Activated CD4-positive, alpha-beta T cell treated with anti-CD3 and anti-CD28 coated beads for 48 hours (primary cell): Measurements from ENCODE around the gene SPOCK3.
"Not testable (repeated sequence)": the region's sequence is repeated elsewhere in the genome, so short reads cannot be mapped to it uniquely, and the experiment has no call there.

ENCODE experiments used
- DNase-seq: peaks from one replicate; pipeline ENCODE4 v3.0.0-alpha.2; 2020

SPOCK3 gene

DNA sequence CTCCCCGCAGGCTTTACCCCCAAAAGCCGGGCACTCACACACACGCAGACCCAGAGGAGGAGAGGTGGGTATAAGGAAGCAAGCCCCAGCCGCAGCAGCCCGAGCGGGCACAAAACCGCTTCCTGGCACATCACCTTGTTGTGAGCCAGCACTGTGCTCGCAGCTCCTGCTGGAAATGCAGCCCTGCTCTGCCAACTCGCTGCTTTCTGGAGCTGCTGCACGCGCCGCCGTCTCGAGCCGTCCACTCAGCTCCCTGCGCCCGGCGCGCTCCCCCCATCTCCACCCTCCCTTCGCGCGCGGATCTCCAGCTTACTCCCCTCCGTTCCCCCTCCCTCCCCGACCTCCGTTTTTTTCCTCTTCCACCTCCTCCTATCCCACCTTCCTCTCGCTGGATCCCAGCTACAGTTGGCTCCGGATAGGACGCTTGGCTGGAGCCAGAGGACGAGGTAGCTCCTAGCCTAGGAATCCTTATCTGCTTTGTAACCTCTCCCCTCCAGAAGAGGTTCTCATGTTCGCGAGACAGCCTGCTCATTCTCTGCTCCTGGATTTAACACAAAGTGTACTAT lies at the start of gene SPOCK3:
SPOCK3 (minus strand) TSS at position 179 of the 566 bp plus-strand sequence.
- DNase-seq = peak; percentile 4

DNA sequence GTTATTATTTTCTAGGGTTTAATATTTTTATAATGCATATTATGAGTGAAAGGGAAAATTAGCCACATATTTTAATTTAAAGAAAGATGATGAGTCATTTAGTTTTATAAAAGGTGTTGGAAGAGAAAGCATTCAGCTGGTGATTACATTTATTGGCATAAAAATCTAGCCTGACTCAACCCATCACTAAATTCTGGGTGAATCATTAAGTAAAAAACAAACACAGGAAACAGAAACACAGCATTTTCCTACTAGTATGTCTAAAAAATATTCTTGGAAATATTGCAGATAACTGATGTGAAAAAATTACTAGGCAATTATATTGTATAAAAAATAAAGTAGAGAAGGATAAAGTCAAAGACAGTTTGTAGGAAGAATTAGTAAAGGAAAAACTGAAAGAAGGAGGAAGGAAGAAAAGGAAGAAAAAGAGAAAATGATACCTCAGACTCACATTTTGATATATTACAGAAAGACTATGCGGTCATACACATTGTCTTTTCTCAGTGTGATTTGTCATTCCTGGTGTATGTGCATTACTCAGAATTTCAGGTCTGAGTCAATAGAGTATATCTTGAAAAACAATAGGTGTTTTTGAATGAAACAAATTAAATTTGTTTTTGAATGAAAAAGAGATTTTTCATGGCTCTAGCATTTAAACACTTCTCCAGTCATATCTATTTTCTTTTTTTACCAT lies 48.0 kb upstream of the SPOCK3 start:
- no peak for DNase-seq

DNA sequence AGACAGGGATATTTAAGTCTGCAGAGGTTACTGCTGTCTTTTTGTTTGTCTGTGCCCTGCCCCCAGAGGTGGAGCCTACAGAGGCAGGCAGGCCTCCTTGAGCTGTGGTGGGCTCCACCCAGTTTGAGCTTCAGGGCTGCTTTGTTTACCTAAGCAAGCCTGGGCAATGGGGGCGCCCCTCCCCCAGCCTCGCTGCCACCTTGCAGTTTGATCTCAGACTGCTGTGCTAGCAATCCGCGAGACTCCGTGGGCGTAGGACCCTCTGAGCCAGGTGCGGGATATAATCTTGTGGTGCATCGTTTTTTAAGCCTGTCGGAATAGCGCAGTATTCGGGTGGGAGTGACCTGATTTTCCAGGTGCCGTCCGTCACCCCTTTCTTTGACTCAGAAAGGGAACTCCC lies 47.3 kb upstream of the SPOCK3 start:
- DNase-seq = not testable (repeated sequence)

DNA sequence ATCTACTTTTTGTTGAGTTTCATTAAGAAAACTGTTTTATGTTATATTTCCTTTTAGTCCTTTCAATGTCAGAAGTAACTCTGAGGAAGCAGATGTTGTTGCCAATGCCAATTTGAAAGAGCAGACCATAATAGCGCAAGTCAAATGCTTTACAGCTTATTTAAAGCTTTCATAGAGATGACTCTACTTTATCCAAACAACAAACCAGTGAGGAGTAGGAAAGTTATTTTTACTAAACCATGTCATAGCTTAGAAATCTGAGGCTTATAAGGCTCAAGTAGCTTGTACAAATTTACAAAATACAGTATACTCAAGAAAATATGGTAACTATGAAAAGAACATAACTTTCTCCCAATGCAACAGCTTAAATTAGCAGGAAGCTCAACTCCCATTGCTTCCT lies 40.1 kb upstream of the SPOCK3 start:
- no peak for DNase-seq

DNA sequence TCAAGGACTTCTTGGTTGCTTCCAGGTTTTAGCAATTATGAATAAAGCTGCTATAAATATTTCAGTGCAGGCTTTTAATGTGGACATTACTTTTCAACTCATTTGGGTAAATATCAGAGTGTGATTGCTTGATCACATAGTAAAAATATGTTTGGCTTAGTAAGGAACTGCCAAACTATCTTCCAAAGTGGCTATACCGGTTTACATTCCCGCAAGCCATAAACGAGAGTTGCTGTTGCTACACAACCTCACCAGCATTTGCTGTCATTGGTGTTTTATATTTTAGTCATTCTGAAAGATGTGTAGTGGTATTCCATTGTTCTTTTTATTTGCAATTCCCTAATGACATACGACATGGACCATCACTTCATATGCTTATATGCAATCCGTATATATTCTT lies 30.9 kb upstream of the SPOCK3 start:
- no peak for DNase-seq

DNA sequence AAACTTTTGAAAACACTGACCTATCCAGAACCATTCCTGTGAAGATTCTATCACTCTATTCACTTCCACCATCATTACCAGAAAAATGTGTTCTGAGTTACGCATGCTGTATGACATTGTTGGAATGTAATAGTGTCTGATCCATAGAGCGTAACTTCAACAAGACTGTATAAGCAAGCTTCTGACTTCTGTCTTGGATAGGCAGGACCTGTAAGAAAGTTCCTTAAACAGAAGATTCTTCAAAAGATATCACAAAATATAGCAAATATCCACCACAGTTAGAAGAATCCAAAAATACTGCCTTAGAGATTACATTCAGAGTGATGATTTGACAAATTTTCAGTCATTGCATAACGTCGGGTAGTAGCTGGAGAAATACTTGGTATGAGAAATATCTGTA lies 14.0 kb upstream of the SPOCK3 start:
- DNase-seq = no peak

DNA sequence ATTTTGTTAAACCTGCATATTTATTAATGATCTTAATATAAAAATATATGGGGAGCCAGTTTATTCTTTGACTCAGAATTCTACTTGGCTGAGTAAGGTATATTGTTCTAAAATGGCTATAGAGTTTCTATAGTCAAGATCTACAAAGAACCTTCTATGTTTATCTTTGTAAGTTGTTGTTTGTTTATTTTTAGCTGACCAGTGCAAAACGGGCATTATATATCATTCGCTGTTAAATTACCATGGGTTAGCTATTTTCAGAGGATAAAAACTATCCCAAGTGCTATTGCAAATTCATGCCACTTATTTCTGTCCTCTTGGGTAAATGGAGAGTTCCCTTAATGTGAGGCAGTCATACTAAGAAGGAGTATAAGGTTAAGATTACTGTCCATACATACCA lies 5.3 kb upstream of the SPOCK3 start:
- DNase-seq = no peak

DNA sequence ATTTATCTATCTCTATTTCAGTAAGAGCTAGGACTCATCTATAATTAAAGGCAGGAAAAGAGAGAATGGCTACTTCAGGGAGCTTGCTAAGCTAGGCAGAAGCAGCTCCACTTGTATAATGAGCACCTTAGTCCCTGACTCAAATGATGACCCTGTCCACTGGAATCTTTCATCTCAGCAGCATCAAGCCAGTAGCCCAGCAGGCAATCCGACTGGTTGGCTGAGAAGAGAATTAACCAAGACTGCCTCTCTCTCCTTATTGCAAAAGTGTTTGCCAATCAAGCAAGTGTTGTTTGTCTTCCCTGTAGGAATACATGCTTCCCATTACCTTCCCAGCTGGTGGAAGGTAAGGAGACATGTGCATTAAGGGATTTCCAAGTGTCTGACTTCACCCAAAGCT lies 3.9 kb upstream of the SPOCK3 start:
- no peak for DNase-seq

DNA sequence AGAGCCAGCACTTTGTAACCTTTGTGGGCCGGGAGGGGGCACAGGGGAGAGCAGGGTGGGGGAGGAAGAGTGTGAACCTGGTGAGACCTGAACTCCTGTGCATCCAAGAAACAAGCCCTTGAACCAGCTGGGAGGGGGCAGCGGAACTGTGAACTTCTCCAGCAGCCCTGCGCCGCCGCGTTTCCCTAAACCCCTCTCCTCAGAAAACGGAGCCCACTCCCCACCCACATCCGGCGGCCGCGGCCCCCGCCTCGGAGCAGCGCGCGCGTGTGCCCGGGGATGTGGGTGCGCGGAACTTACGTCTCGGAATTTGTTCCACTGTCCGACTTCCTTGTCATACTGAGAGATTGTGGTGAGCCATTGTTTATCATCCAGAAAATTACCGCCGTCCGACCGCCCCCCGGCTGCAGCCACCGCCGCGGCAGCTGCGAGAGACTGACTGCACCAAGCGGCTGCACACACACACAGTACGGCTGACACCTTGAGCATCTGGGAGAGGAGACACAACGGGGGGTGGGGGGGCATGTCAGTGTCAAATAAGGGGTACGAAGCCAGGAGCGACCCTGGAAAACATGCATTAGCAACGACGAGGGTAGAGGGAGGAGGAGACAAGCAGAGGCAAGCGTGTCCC lies 494 bp downstream of the SPOCK3 start:
- no peak for DNase-seq

DNA sequence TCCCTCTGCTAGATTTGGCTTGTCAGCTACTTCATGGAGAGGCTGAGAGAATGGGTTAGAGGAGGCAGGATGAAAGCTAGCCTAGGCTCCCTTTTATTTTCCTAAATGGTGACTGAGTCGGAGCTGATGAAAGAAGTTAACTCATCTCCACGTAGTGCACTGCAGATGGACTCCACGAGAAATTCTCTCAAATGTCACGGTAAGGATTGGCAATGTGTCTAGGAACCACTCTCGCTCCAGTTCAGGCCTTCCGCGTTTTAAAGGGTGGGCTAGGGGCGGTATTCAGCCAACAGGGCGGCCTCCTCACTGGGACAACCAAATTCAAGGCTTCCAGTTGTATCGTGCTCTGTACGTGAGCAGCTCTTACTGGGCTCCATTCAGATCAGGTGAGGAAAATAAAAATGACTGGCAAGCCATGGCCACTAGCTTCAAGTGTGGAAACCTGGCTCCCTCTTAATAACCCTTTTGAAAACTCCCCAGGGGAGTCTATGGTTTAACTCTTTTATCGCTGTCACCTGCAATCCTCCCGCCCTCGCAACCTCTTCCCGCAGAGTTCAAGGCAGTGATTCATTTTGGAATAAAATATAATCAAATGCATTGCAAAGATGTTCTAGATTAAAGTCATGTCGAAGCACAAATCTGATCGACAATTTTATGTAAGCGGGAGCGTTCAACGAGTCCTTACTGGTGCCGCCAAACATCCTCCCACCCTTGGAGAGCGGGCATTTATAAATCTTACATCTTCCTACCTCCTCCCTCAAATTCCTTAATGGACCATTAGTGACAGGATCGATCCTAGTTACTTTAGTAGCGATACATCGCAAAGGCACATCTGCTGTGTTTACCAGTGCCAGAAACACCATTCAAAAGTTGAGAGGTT lies 1.2 kb downstream of the SPOCK3 start:
- DNase-seq = no peak

DNA sequence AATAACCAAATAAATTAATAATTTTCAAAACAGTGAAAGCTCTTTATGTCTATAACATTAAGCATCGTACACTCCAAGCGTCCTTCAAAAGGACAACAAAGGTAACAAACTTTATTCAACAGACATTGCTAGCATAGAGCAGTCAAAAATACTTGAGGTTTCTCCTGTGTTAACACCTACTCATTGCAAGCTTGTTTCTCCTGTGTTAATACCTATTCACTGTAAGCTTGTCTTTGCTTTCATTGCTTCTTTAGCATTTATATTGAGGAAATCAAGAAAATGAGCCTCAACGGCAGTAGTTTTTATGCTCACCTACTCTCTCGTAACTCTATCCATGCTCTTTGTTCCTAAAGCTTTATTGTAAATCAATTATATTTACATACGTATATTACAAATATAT lies 3.5 kb downstream of the SPOCK3 start:
- DNase-seq = no peak

DNA sequence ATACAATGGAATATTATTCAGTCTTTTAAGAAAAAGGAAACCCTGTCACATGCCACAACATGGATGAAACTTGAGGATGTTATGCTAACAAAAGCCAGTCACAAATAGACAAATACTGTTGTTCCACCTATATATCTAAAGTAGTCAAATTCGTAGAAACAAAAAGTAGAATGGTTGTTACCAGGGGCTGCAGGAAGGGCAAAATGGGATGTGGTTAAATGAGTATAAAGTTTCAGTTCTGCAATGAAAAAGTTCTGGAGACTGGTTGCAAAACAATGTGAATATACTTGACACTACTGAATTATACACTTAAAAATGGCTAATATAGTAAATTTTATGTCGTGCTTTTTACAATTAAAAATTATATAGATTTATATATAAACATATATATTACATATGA lies 12.2 kb downstream of the SPOCK3 start:
- no peak for DNase-seq

DNA sequence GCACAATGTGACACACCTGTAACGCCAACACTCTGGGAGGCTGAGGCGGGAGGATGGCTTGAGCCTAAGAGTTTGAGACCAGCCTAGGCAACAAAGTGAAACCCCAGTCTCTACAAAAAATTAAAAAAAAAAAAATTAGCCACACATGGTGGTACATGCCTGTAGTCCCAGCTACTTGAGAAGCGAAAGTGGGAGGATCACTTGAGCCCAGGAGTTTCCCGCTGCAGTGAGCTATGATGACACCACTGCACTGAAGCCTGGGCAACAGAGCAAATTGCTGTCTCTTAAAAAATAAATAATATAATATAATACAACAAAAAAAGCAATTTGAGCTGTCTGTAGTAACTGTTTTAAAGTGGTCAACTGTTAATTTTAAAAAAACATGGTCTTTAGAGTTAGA lies 13.2 kb downstream of the SPOCK3 start:
- DNase-seq = no peak

DNA sequence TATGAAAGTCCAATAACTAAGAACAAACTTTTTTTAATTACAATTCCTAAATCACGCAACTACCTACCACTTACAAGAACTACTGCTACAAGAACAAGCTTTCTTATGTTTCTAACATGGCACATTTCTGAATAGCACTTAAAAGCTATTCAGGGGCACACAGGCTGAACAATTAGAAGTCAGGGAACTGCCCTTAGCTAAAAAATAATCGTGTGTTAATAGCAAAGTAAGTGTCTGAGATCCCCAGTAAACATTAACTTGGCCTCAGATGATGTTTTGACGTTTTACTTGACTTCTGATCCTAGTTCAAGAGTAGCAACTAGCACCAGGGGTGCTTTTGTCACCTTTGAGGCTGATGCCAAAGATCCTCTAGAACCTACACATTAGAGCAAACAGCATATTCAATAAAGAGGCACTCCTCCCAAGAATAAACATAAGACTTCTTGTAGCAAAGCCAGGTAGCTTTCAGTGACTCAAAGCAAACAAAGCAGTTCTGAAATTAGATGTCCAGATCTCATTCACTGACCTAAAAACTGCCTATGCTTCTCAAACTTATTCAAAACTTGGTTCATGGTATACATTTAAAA lies 16.2 kb downstream of the SPOCK3 start:
- DNase-seq = no peak

DNA sequence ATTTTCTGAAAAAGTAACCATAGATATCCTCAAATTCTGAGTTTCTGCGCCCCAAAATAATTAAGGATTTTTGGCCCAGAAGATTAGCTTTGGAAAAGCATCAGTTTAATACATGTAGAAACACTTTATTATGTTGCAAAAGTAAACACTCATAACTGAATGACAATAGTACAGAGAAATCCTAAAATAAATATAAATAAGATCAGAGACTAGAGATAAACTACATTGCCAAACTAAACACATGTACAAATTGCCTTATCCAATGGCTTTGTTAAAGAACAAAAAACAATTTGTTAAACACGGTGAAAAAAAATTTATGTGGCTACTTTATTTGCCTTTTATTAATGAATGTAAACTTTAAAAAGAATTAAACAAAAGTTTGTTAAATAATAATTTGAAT lies 17.5 kb downstream of the SPOCK3 start:
- DNase-seq = no peak

DNA sequence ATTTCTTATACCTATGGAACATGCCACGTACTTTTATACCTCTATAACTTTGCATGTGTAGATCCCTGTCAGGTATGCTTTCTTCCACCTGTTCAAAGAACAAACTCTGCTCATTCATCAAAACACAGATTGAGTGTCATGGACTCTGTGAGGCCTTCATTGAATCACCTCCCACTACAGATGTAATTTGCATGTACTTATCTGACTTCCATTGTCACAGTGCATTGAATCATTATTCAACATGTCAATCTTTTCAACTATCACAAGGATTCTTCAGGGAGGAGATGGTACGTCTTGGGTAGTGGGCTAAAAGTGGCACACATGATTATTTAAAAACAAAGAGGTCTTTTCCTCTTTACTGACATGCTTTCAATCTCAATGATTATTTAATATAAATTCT lies 24.1 kb downstream of the SPOCK3 start:
- DNase-seq = no peak

DNA sequence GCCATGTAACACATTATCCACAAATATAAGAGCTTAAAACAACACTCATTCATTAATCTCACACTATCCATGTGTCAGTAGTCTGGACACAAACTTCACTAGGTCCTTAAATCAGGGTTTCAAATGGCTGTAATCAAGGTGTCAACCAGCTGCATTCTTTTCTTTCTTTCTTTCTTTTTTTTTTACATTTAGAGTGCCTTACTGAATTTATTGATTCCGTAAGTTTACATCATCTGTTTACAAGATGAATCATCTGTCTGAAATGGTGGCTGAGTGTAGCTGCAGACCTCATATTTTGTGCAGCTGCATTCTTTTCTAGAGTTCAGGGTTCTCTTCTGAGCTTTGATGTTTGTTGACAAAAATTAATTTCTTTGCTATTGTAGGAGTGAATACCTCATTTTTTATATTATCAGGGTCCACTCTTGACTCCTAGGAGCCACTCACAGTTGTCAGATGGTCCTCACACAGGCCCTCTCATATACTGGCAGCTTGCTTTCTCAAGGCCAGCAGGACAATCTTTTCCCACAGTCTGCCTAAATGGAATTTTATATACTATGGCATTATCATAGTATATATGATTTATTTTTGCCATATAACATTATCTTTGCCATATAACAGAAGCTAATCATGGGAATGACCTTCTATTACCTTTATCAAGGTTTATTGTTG lies 37.8 kb downstream of the SPOCK3 start:
- no peak for DNase-seq

DNA sequence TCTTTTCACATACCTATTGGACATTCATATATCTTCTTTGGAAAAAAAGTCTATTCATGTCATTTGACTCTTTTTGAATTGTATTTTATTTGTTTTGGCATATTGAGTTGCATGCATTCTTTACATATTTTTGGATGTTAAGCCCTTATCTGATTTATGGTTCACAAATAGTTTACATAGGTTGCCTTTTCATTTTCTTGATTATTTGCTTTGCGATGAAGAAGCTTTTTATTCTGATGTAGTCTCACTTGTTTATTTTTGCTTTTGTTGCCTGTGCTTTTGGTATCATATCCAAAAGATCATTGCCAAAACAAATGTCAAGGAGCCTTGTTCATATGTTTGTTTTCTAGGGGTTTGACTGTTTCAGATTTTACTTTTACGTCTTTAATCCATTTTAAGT lies 43.9 kb downstream of the SPOCK3 start:
- no peak for DNase-seq

DNA sequence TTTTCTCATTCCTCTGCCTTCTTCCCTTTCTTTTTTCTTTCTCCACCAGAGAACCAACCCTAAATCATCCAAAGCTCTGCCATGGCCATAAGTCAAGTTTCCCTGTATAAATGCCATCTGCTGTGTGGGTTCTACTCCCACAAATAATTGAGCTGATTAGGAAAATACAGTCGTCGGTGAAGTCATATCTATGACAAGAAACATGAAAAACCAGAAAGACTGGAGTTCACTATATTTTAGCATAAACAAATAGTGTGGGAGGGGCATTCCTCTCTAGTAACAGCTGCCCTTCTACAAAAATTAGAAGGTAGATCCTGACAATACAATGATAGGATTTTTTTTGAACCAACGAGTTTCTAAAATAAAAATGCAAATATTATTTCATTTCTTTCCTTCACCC lies 48.8 kb downstream of the SPOCK3 start:
- no peak for DNase-seq

DNA sequence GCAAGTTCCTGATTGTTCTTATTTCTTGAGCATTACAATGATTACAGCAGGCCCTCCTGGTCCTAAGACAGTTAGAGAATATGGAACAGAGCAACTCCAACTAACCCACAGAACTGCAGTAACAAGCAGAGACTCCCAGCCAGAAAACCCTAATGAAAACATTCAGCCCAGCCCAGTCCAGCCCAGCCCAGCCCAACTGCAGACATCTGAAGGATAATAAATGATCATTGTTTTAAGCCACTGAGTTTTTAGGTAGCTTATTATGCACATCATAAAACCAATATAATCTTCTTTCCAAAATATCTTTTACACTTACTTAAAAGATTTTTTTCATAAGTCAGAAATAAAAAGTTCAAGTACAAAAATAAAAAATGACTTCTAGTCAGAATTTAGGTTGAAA lies 51.3 kb downstream of the SPOCK3 start:
- DNase-seq = no peak

DNA sequence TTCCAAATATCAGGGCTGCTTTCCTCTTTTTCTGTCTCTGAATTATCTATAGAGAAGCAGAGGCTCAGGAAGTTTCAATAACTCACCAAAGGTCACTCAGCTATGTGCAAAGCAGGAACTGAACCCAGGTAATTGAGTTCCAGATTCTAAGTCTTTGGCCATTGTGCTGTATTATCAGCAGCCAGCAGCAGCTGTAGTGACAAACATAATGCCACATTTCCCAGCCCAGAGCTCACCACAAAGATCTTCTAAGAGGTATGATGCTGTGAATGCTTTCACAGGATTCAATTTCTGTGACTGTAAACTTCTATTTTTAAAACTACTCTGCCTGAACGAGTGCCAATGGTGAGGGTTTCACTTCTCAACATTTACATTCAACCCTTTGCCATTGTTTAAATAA lies 56.4 kb downstream of the SPOCK3 start:
- DNase-seq = no peak

DNA sequence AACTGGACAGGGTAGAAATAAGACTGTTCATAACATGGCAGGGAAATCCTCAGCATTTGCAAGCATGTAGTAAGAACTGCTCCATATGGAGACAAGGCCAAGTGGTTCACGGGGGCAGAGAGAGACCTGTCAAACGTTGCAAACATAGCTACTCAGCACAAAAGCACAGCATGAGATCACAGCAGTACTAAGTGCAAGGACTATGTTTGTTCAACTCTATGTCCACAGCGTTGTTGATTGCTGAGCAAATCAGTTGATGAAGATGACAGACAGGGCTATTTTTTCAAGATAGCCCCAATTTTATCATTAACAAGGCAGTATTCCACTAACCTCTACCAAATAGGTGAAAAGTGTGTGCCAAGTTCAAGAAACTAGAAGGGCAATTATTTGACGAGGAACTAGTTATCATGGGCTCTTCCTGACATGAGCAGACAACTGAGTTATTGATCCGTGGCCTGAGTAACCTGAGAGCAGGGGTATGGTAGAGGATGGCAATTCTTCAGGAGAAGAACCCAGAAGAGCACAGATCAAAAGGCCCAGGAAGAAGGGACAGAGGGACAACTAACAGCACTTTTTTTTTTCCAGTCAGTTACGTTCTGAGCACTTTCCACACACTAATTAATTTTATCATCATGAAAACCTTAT lies 57.4 kb downstream of the SPOCK3 start:
- no peak for DNase-seq
